ENCODE data around the gene MT4.
"Not testable (repeated sequence)": the region's sequence is repeated elsewhere in the genome, so short reads cannot be mapped to it uniquely, and the experiment has no call there.

The MT4 gene

GRCh38 chr16:56577300-56577625 is 12.4 kb downstream of the MT4 start:
- Histone ChIP-seq H3K27me3 (replicated peaks) (no peaks in the 10 kb centered on the region), H3K27ac (no peak overlapping the region), H3K4me3 (ENCODE audit: low read depth, low read length) (no peak overlapping the region), H3K36me3 (replicated peaks) (no peaks in the 10 kb centered on the region)
- in situ Hi-C loops (cut with HindIII; ENCODE audit: low pct_ligation_motif_present, low sequenced_read_pairs): no loop called here
- no peak for DNase-seq
- no peak for TF ChIP-seq CTCF (IDR thresholded peaks at IDR 0.05; ENCODE audit: low read depth, low read length, missing control alignments)

GRCh38 chr16:56580391-56581048 is 15.6 kb downstream of the MT4 start:
- no peak for DNase-seq
- Histone ChIP-seq H3K27ac (no peak overlapping the region), H3K4me3 (ENCODE audit: low read depth, low read length) (no peak overlapping the region), H3K27me3 (replicated peaks) (no peaks in the 10 kb centered on the region), H3K36me3 (replicated peaks) (no peaks in the 10 kb centered on the region)
- no peak for TF ChIP-seq CTCF (IDR thresholded peaks at IDR 0.05; ENCODE audit: low read depth, low read length, missing control alignments)
- in situ Hi-C loops (cut with HindIII; ENCODE audit: low pct_ligation_motif_present, low sequenced_read_pairs): no loop called here

- H3K4me3 ChIP-seq (ENCODE audit: low read depth, low read length); in situ Hi-C loops (cut with HindIII; ENCODE audit: low pct_ligation_motif_present, low sequenced_read_pairs); H3K36me3 ChIP-seq (replicated peaks); H3K27ac ChIP-seq; H3K27me3 ChIP-seq (replicated peaks); DNase-seq: not testable (repeated sequence)
These were observed 18.0 kb downstream of the MT4 start for GRCh38 chr16:56582911-56583310.

GRCh38 chr16:56583351-56584168 is 18.7 kb downstream of the MT4 start:
- no peaks in the 10 kb centered on the region for H3K36me3 ChIP-seq (replicated peaks)
- TF ChIP-seq CTCF (IDR thresholded peaks at IDR 0.05; ENCODE audit: low read depth, low read length, missing control alignments): no peak
- no peak overlapping the region for H3K27ac ChIP-seq
- in situ Hi-C loops (cut with HindIII; ENCODE audit: low pct_ligation_motif_present, low sequenced_read_pairs): no loop called here
- no peak overlapping the region for H3K4me3 ChIP-seq (ENCODE audit: low read depth, low read length)
- DNase-seq: no peak
- H3K27me3 ChIP-seq (replicated peaks): peaks cover 3% of the 10 kb centered on the region

GRCh38 chr16:56584276-56584675 is 19.4 kb downstream of the MT4 start:
- TF ChIP-seq CTCF (IDR thresholded peaks at IDR 0.05; ENCODE audit: low read depth, low read length, missing control alignments): no peak
- Histone ChIP-seq H3K4me3 (ENCODE audit: low read depth, low read length) (no peak overlapping the region), H3K36me3 (replicated peaks) (no peaks in the 10 kb centered on the region), H3K27ac (no peak overlapping the region), H3K27me3 (replicated peaks) (peaks cover 10% of the 10 kb centered on the region)
- no peak for DNase-seq
- in situ Hi-C loops (cut with HindIII; ENCODE audit: low pct_ligation_motif_present, low sequenced_read_pairs): no loop called here

- no peak for TF ChIP-seq CTCF (IDR thresholded peaks at IDR 0.05; ENCODE audit: low read depth, low read length, missing control alignments)
- in situ Hi-C loops (cut with HindIII; ENCODE audit: low pct_ligation_motif_present, low sequenced_read_pairs): no loop called here
- DNase-seq: no peak
- Histone ChIP-seq H3K4me3 (ENCODE audit: low read depth, low read length) (peak overlapping the region; percentile 27), H3K36me3 (replicated peaks) (no peaks in the 10 kb centered on the region), H3K27me3 (replicated peaks) (peaks cover 23% of the 10 kb centered on the region), H3K27ac (no peak overlapping the region)
These were observed 23.9 kb downstream of the MT4 start for GRCh38 chr16:56588781-56589140.

All from brain microvascular endothelial cell (primary cell).